ENCODE results near the gene KCNJ6. TPM values are rescaled to one million over a fixed set of nuclear protein-coding genes. Genes with fewer than 3 reads are reported as not detected.

Gene KCNJ6
- total and polyA plus RNA-seq, 10 of the 15 experiments (the other 5 are each of a cell fraction or from before 2014, with no cell fraction given) = 0.03 to 0.07 (median 0.04) TPM; not detected in 7

GRCh38 chr21:37659874-37660273, 256.4 kb downstream of the KCNJ6 start:
- Histone ChIP-seq H4K20me1 (ENCODE audit: control insufficient read depth, insufficient read depth) (no peaks in the 10 kb centered on the region), H2AFZ (ENCODE audit: control insufficient read depth, low read depth, low read length) (no peak overlapping the region), H3K4me2 (ENCODE audit: control insufficient read depth, insufficient read depth) (no peak overlapping the region), H3K27me3 (replicated peaks in 1 of 2; ENCODE audit: control insufficient read depth in 2 of 2, insufficient read depth in 2 of 2, low read length in 1 of 2) (no peaks in the 10 kb centered on the region; a peak in 1 of 4 replicates), H3K36me3 (ENCODE audit: control insufficient read depth in 2 of 2, insufficient read depth in 2 of 2, low read length in 1 of 2) (no peaks in the 10 kb centered on the region), H3K79me2 (ENCODE audit: control insufficient read depth, insufficient read depth, low read length) (no peaks in the 10 kb centered on the region), H3K4me1 (ENCODE audit: control insufficient read depth, insufficient read depth, low read length) (no peaks in the 10 kb centered on the region), H3K27ac (ENCODE audit: control insufficient read depth, insufficient read depth) (no peak overlapping the region), H3K4me3 (no peak overlapping the region), H3K9me3 (replicated peaks; ENCODE audit: control insufficient read depth, insufficient read depth, low read length) (no peaks in the 10 kb centered on the region), H3K9ac (ENCODE audit: control insufficient read depth, insufficient read depth, low read length) (no peak overlapping the region)
- FAIRE-seq (no peak), ATAC-seq (no peak), DNase-seq (ENCODE audit: low read depth, low spot score) (no peak)
- POLR2A ChIA-PET = no interaction called here
- intact Hi-C loops (cut with micrococcal nuclease; ENCODE audit: unreplicated experiment) = no loop called here
- 0% methylated on average over 1 of the region's 1 CpG for WGBS (ENCODE audit: insufficient coverage, insufficient replicate concordance, low lambda C conversion rate, missing lambda C conversion rate)
- in situ Hi-C loops (cut with MboI) = no loop called here
- BruUV-seq (replicated peaks) = no TSS peak
- SMC1A ChIA-PET (ENCODE audit: uncharacterized antibody, unreplicated experiment) = no interaction called here
- TF ChIP-seq BHLHE40 (IDR thresholded peaks at IDR 0.05; ENCODE audit: borderline replicate concordance in 1 of 2, low read depth in 2 of 2, low read length in 1 of 2) (0 out of 4 replicates have a peak, but pooled peaks of 1 of the 2 experiments have one; percentile 26), ZNF24 (IDR thresholded peaks at IDR 0.05) (no peak)
- RAD21 ChIA-PET (ENCODE audit: unreplicated experiment) = no interaction called here
- CTCF ChIA-PET = interaction anchor here (0.7 kb wide), 1 partner anchor 14 kb away, joined by 3 read pairs; no protein-coding TSS in a partner anchor

GRCh38 chr21:37658817-37659458, 257.3 kb downstream of the KCNJ6 start:
- intact Hi-C loops (cut with micrococcal nuclease; ENCODE audit: unreplicated experiment) = no loop called here
- no peak for FAIRE-seq
- Histone ChIP-seq H4K20me1 (ENCODE audit: control insufficient read depth, insufficient read depth) (no peaks in the 10 kb centered on the region), H3K27ac (ENCODE audit: control insufficient read depth, insufficient read depth) (no peak overlapping the region), H3K4me1 (ENCODE audit: control insufficient read depth, insufficient read depth, low read length) (no peaks in the 10 kb centered on the region), H3K9ac (ENCODE audit: control insufficient read depth, insufficient read depth, low read length) (no peak overlapping the region), H3K4me2 (ENCODE audit: control insufficient read depth, insufficient read depth) (no peak overlapping the region), H3K27me3 (replicated peaks in 1 of 2; ENCODE audit: control insufficient read depth in 2 of 2, insufficient read depth in 2 of 2, low read length in 1 of 2) (no peaks in the 10 kb centered on the region; a peak in 1 of 4 replicates), H3K36me3 (ENCODE audit: control insufficient read depth in 2 of 2, insufficient read depth in 2 of 2, low read length in 1 of 2) (no peaks in the 10 kb centered on the region), H3K4me3 (no peak overlapping the region), H2AFZ (ENCODE audit: control insufficient read depth, low read depth, low read length) (no peak overlapping the region), H3K9me3 (replicated peaks; ENCODE audit: control insufficient read depth, insufficient read depth, low read length) (no peaks in the 10 kb centered on the region), H3K79me2 (ENCODE audit: control insufficient read depth, insufficient read depth, low read length) (no peaks in the 10 kb centered on the region)
- no peak for DNase-seq (ENCODE audit: low read depth, low spot score)
- in situ Hi-C loops (cut with MboI) = no loop called here
- TF ChIP-seq NR2C1 (IDR thresholded peaks at IDR 0.05) = no peak
- TF ChIP-seq CBFB (IDR thresholded peaks at IDR 0.05; ENCODE audit: low read depth) = no peak
- peak; percentile 7; the same call in 1 of the 2 replicates for TF ChIP-seq RAD21 (IDR thresholded peaks at IDR 0.05; ENCODE audit: insufficient read depth, low read depth, low read length)
- TF ChIP-seq SP1 (IDR thresholded peaks at IDR 0.05; ENCODE audit: low read depth, low read length) = no peak
- TF ChIP-seq, protein P1, sequence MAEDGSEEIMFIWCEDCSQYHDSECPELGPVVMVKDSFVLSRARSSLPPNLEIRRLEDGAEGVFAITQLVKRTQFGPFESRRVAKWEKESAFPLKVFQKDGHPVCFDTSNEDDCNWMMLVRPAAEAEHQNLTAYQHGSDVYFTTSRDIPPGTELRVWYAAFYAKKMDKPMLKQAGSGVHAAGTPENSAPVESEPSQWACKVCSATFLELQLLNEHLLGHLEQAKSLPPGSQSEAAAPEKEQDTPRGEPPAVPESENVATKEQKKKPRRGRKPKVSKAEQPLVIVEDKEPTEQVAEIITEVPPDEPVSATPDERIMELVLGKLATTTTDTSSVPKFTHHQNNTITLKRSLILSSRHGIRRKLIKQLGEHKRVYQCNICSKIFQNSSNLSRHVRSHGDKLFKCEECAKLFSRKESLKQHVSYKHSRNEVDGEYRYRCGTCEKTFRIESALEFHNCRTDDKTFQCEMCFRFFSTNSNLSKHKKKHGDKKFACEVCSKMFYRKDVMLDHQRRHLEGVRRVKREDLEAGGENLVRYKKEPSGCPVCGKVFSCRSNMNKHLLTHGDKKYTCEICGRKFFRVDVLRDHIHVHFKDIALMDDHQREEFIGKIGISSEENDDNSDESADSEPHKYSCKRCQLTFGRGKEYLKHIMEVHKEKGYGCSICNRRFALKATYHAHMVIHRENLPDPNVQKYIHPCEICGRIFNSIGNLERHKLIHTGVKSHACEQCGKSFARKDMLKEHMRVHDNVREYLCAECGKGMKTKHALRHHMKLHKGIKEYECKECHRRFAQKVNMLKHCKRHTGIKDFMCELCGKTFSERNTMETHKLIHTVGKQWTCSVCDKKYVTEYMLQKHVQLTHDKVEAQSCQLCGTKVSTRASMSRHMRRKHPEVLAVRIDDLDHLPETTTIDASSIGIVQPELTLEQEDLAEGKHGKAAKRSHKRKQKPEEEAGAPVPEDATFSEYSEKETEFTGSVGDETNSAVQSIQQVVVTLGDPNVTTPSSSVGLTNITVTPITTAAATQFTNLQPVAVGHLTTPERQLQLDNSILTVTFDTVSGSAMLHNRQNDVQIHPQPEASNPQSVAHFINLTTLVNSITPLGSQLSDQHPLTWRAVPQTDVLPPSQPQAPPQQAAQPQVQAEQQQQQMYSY (CRISPR knock-in tag; IDR thresholded peaks at IDR 0.05) = no peak
- no peak for TF ChIP-seq HCFC1 (IDR thresholded peaks at IDR 0.05; ENCODE audit: low read length)
- TF ChIP-seq ATF2 (IDR thresholded peaks at IDR 0.05; ENCODE audit: low read length) = no peak
- TF ChIP-seq TCF3 (IDR thresholded peaks at IDR 0.05; ENCODE audit: borderline replicate concordance, insufficient read depth, low read depth, low read length) = no peak
- ChIA-PET POLR2A (no interaction called here), SMC1A (ENCODE audit: uncharacterized antibody, unreplicated experiment) (no interaction called here), RAD21 (ENCODE audit: unreplicated experiment) (no interaction called here), CTCF (interaction anchor here (0.7 to 1.3 kb wide), 3 partner anchors 11 to 16 kb away, joined by 3 to 4 read pairs (median 3); no protein-coding TSS in a partner anchor)
- WGBS (ENCODE audit: insufficient coverage, insufficient replicate concordance, low lambda C conversion rate, missing lambda C conversion rate) = under 1% methylated on average over 6 of the region's 7 CpGs
- BruUV-seq (replicated peaks) = no TSS peak
- no peak for ATAC-seq

Data from GM12878 (cell line).